Thyroid gland (tissue), 4 donors: ENCODE measurements around the gene MPPED2. TPM values are rescaled to one million over a fixed set of nuclear protein-coding genes. Genes with fewer than 3 reads are reported as not detected.

ENCODE experiments used
- DNase-seq, 2 donors: peaks; one replicate each; pipeline ENCODE4 v3.0.0-alpha.2; 2019
- H3K27ac ChIP-seq, 3 donors: fragments of 200-600 bp; sonication (generic); 1 replicate in 2 of 3; 2 replicates in 1 of 3; pipeline ENCODE4 v1.5.1; 2016 to 2019; ENCODE audit warnings: mild to moderate bottlenecking in 1 of 3, moderate library complexity in 1 of 3
- H3K27me3 ChIP-seq: fragments of 200-600 bp; sonication (generic); one replicate; pipeline ENCODE4 v1.5.1; 2019
- H3K36me3 ChIP-seq, 2 donors: fragments of 200-600 bp; sonication (generic); one replicate each; pipeline ENCODE4 v1.5.1; 2016 to 2019
- H3K4me1 ChIP-seq, 2 donors: fragments of 200-600 bp; sonication (generic); one replicate each; pipeline ENCODE4 v1.5.1; 2017 to 2019
- H3K4me3 ChIP-seq, 3 donors: fragments of 200-600 bp; sonication (generic); replicated peaks in 1 of 3; 1 replicate in 2 of 3; 2 replicates in 1 of 3; pipeline ENCODE4 v1.5.1; 2016; ENCODE audit warnings: mild to moderate bottlenecking in 1 of 3
- H3K9me3 ChIP-seq: fragments of 200-600 bp; sonication (generic); one replicate; pipeline ENCODE4 v1.5.1; 2017
- CTCF ChIP-seq, 6 experiments: fragments of 200-600 bp in 3 of 6; fragments of 450-650 bp in 3 of 6; sonication (generic) in 3 of 6; IDR thresholded peaks; one replicate each; pipeline ENCODE4 v1.5.1; 2016 to 2019; ENCODE audit warnings: antibody characterized with exemption in 6 of 6, mild to moderate bottlenecking in 2 of 6, inconsistent platforms in 1 of 6, moderate library complexity in 1 of 6
- POLR2A ChIP-seq, 2 donors: fragments of 450-650 bp; IDR thresholded peaks; one replicate each; pipeline ENCODE4 v1.6.1; 2017; ENCODE audit warnings: antibody characterized with exemption in 2 of 2, mild to moderate bottlenecking in 2 of 2, moderate library complexity in 1 of 2
- WGBS, 2 donors: methylation state at CpG; one replicate each; pipeline ENCODE4 v1.1.5; 2017; 5-methylcytosine and 5-hydroxymethylcytosine counted together
- intact Hi-C: fragments of 100-400 bp; cut with DNase I; formaldehyde crosslinking; loops from one replicate; pipeline ENCODE4 v1.15.1; 2023
- total RNA-seq, 4 donors: library from RNA; depleted of rRNA; stranded (reverse); fragments of >200 nt; gene quantifications; one replicate each; pipeline ENCODE4 v1.2.3, GENCODE V29; 2016

Gene MPPED2
- total RNA-seq, 4 donors from 2014 or later: 35.5 to 103 (median 75.0) TPM

DNA sequence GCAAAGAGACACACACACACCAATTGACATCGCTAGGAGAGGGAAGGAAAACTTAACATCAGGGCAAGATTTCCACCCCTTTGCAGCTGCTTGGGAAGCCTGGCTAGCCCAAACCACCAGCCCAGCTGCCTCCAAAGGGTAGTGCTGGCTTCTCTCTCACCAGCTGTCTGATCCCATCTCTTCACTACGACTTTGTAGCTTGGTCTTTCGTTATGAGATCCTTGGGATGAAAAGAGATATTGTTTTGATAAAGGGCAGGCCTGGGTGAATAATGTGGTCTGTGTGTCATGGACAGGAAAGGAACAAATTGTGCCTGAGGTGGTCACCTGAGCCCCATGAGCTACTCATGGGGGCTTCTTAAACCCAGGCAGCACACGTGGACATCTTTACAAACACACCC lies 161.3 kb downstream of the MPPED2 start:
- intact Hi-C loops: no loop called here
- TF ChIP-seq CTCF (IDR thresholded peaks at IDR 0.05): no peak
- TF ChIP-seq POLR2A (IDR thresholded peaks at IDR 0.05): no peak
- peak overlapping the region; percentile 87 to 92 (median 89) for H3K27ac ChIP-seq
- no peaks in the 10 kb centered on the region for H3K27me3 ChIP-seq
- DNase-seq: peak in 1 of 2 donors; percentile 13
- peaks cover 53 to 64% of the 10 kb centered on the region in 2 donors for H3K4me1 ChIP-seq
- WGBS, 2 donors: 57 to 67% methylated on average over 4 of the region's 4 CpGs
- H3K4me3 ChIP-seq: no peak overlapping the region
- no peaks in the 10 kb centered on the region for H3K9me3 ChIP-seq
- H3K36me3 ChIP-seq: no peaks in the 10 kb centered on the region

DNA sequence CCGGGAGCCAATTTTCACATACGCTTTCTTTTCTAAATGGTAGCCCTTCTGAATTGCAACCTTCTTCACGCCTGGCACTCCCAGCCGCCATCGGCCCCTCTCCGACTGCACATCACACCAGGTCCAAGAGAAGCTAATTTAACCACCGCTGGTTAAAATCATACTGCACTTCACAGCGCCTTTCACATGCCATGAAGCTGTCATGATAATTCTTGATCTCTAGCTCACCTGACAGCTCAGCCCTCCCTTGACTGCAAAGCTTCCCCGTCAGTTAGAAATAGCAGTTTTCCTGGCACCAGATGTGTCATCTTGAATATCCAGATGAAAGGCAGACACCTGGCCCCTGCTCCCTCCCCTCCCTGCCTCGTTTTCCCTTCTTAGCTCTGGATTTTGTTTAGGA lies 161.8 kb downstream of the MPPED2 start:
- WGBS, 2 donors: 38 to 53% methylated on average over 10 of the region's 10 CpGs

GRCh38 chr11:30423886-30424285 lies 162.3 kb downstream of the MPPED2 start:
- Histone ChIP-seq H3K27me3 (no peaks in the 10 kb centered on the region), H3K27ac (peak overlapping the region; percentile 87 to 92 (median 89)), H3K4me1 (peaks cover 53 to 64% of the 10 kb centered on the region in 2 donors), H3K36me3 (no peaks in the 10 kb centered on the region), H3K9me3 (no peaks in the 10 kb centered on the region), H3K4me3 (no peak overlapping the region)
- WGBS, 2 donors: 39 to 42% methylated on average over 6 of the region's 6 CpGs
- intact Hi-C loops: no loop called here
- DNase-seq: peak; percentile 89 to 91
- TF ChIP-seq CTCF (IDR thresholded peaks at IDR 0.05) (no peak), POLR2A (IDR thresholded peaks at IDR 0.05) (peak in 1 of 2 donors; percentile 63)

More for the DNA sequence above, 161.8 kb downstream of the MPPED2 start:
- TF ChIP-seq POLR2A (IDR thresholded peaks at IDR 0.05) (no peak), CTCF (IDR thresholded peaks at IDR 0.05) (no peak)
- intact Hi-C loops: no loop called here
- peaks cover 53 to 64% of the 10 kb centered on the region in 2 donors for H3K4me1 ChIP-seq
- DNase-seq: peak; percentile 31 to 35
- peak overlapping the region; percentile 87 to 92 (median 89) for H3K27ac ChIP-seq
- H3K27me3 ChIP-seq: no peaks in the 10 kb centered on the region
- H3K9me3 ChIP-seq: no peaks in the 10 kb centered on the region
- H3K4me3 ChIP-seq: no peak overlapping the region
- H3K36me3 ChIP-seq: no peaks in the 10 kb centered on the region

- Histone ChIP-seq H3K36me3 (no peaks in the 10 kb centered on the region), H3K27ac (peak overlapping the region; percentile 77 to 92 (median 89)), H3K4me1 (peaks cover 53 to 64% of the 10 kb centered on the region in 2 donors), H3K4me3 (no peak overlapping the region), H3K27me3 (no peaks in the 10 kb centered on the region), H3K9me3 (no peaks in the 10 kb centered on the region)
- intact Hi-C loops: no loop called here
- peak; percentile 60 for DNase-seq
- WGBS, 2 donors: 33 to 38% methylated on average over 5 of the region's 5 CpGs
- no peak for TF ChIP-seq CTCF (IDR thresholded peaks at IDR 0.05)
- no peak for TF ChIP-seq POLR2A (IDR thresholded peaks at IDR 0.05)
Measured at GRCh38 chr11:30423279-30423648, 162.9 kb downstream of the MPPED2 start.

GRCh38 chr11:30422447-30423278 lies 163.5 kb downstream of the MPPED2 start:
- peak; percentile 49 to 53 for DNase-seq
- no peak for TF ChIP-seq POLR2A (IDR thresholded peaks at IDR 0.05)
- TF ChIP-seq CTCF (IDR thresholded peaks at IDR 0.05): no peak
- WGBS, 2 donors: 28 to 40% methylated on average over 4 to 5 of the region's 5 CpGs

More at GRCh38 chr11:30422447-30423278, 163.5 kb downstream of the MPPED2 start:
- H3K36me3 ChIP-seq: no peaks in the 10 kb centered on the region
- H3K27ac ChIP-seq: peak overlapping the region; percentile 77 to 92 (median 89)
- no peak overlapping the region for H3K4me3 ChIP-seq
- intact Hi-C loops: no loop called here
- peaks cover 53 to 60% of the 10 kb centered on the region in 2 donors for H3K4me1 ChIP-seq
- no peaks in the 10 kb centered on the region for H3K9me3 ChIP-seq
- H3K27me3 ChIP-seq: no peaks in the 10 kb centered on the region
